Measurements from ENCODE around the gene DST.

DST gene

GRCh38 chr6:56618050-56618449, 24.6 kb downstream of the DST start:
- no peak for DNase-seq

- no peak for DNase-seq
These were observed 25.7 kb downstream of the DST start for GRCh38 chr6:56616967-56617366.

- no peak for DNase-seq
These were observed 29.3 kb downstream of the DST start for GRCh38 chr6:56613247-56613851.

- DNase-seq: no peak
These were observed 34.4 kb downstream of the DST start for GRCh38 chr6:56608332-56608731.

- no peak for DNase-seq
These were observed 35.5 kb downstream of the DST start for GRCh38 chr6:56607111-56607752.

GRCh38 chr6:56605435-56605834, 37.3 kb downstream of the DST start:
- no peak for DNase-seq

- DNase-seq: no peak
These were observed 38.5 kb downstream of the DST start for GRCh38 chr6:56604186-56604585.

GRCh38 chr6:56601390-56601789, 41.3 kb downstream of the DST start:
- no peak for DNase-seq

GRCh38 chr6:56595490-56596122, 47.1 kb downstream of the DST start:
- peak; percentile 18 for DNase-seq

GRCh38 chr6:56594699-56595098, 48.0 kb downstream of the DST start:
- no peak for DNase-seq

- DNase-seq: no peak
These were observed 48.8 kb downstream of the DST start for GRCh38 chr6:56593801-56594318.

GRCh38 chr6:56582236-56582635, 60.5 kb downstream of the DST start:
- no peak for DNase-seq

GRCh38 chr6:56581296-56581925, 61.3 kb downstream of the DST start:
- no peak for DNase-seq

GRCh38 chr6:56580271-56580670, 62.4 kb downstream of the DST start:
- no peak for DNase-seq

GRCh38 chr6:56579155-56579851, 63.4 kb downstream of the DST start:
- DNase-seq: no peak

- no peak for DNase-seq
These were observed 67.0 kb downstream of the DST start for GRCh38 chr6:56575736-56576135.

GRCh38 chr6:56574292-56574691, 68.4 kb downstream of the DST start:
- DNase-seq: no peak

GRCh38 chr6:56573624-56574023, 69.1 kb downstream of the DST start:
- no peak for DNase-seq

- DNase-seq: no peak
These were observed 69.8 kb downstream of the DST start for GRCh38 chr6:56572788-56573471.

GRCh38 chr6:56571605-56572004, 71.1 kb downstream of the DST start:
- DNase-seq: no peak

- no peak for DNase-seq
These were observed 72.0 kb downstream of the DST start for GRCh38 chr6:56570413-56571359.

Data from NCI-H2171 (cell line).